Cardiac muscle cell (in vitro differentiated cells and primary cell): ENCODE data around the gene MUSK. TPM values are rescaled to one million over a fixed set of nuclear protein-coding genes. Genes with fewer than 3 reads are reported as not detected.

Experiments
- DNase-seq, 2 donors: peaks; one replicate each; pipeline versions ENCODE4 v3.0.0 to v3.0.0-alpha.2; 2010 to 2017; ENCODE audit warnings: low read depth in 1 of 2, low spot score in 1 of 2
- H3K27ac ChIP-seq: fragments of 200-600 bp; sonication (generic); 2 replicates; pipeline ENCODE4 v1.5.1; 2016
- H3K27me3 ChIP-seq: fragments of 200-600 bp; sonication (generic); 2 replicates; pipeline ENCODE4 v1.6.0; 2016; ENCODE audit warnings: control low read depth
- H3K36me3 ChIP-seq: fragments of 200-600 bp; sonication (generic); 2 replicates; pipeline ENCODE4 v1.5.1; 2016; ENCODE audit warnings: control low read depth
- H3K4me1 ChIP-seq: fragments of 200-600 bp; sonication (generic); 2 replicates; pipeline ENCODE4 v1.8.1; 2017; ENCODE audit warnings: low read depth, mild to moderate bottlenecking, mixed run types
- H3K4me3 ChIP-seq: fragments of 200-600 bp; sonication (generic); 2 replicates; pipeline ENCODE4 v1.5.1; 2016; ENCODE audit warnings: mild to moderate bottlenecking
- H3K9me3 ChIP-seq: fragments of 200-600 bp; sonication (generic); 2 replicates; pipeline ENCODE4 v1.5.1; 2017; ENCODE audit warnings: low read depth, mild to moderate bottlenecking, control low read depth
- CTCF ChIP-seq: IDR thresholded peaks from 2 replicates; pipeline ENCODE4 v1.5.1; 2012; ENCODE audit warnings: low read depth, mild to moderate bottlenecking, low read length
- polyA plus RNA-seq: library from polyadenylated mRNA; unstranded; fragments of >200 nt; fragmentation: Nextera tagmentation; extraction: Ambion mirVana; gene quantifications from 2 replicates; pipeline ENCODE4 v1.2.1, GENCODE V29; 2016
- total RNA-seq: library from RNA; depleted of rRNA; stranded (reverse); fragments of >200 nt; gene quantifications from 2 replicates; pipeline ENCODE4 v1.2.3, GENCODE V29; 2016

Gene MUSK
- total and polyA plus RNA-seq, 2 experiments from 2014 or later = not detected

GRCh38 chr9:110712955-110713354 lies 44.4 kb downstream of the MUSK start:
- Histone ChIP-seq H3K36me3 (no peaks in the 10 kb centered on the region), H3K27ac (no peak overlapping the region), H3K4me1 (peaks cover 10% of the 10 kb centered on the region), H3K4me3 (no peak overlapping the region), H3K27me3 (no peaks in the 10 kb centered on the region), H3K9me3 (no peaks in the 10 kb centered on the region)
- TF ChIP-seq CTCF = no peak
- no peak for DNase-seq

- Histone ChIP-seq H3K9me3 (no peaks in the 10 kb centered on the region), H3K36me3 (no peaks in the 10 kb centered on the region), H3K27ac (no peak overlapping the region), H3K4me1 (peaks cover 10% of the 10 kb centered on the region), H3K4me3 (no peak overlapping the region), H3K27me3 (no peaks in the 10 kb centered on the region)
- no peak for DNase-seq
- TF ChIP-seq CTCF = no peak
Measured at GRCh38 chr9:110714314-110714713, 45.7 kb downstream of the MUSK start.

GRCh38 chr9:110728058-110728457 lies 59.5 kb downstream of the MUSK start:
- no peak overlapping the region for H3K27ac ChIP-seq
- H3K27me3 ChIP-seq = no peaks in the 10 kb centered on the region
- TF ChIP-seq CTCF = no peak
- no peak overlapping the region for H3K4me3 ChIP-seq
- H3K36me3 ChIP-seq = no peaks in the 10 kb centered on the region
- no peak for DNase-seq
- H3K4me1 ChIP-seq = peaks cover 7% of the 10 kb centered on the region
- no peaks in the 10 kb centered on the region for H3K9me3 ChIP-seq

- TF ChIP-seq CTCF = no peak
- no peak for DNase-seq
- Histone ChIP-seq H3K36me3 (no peaks in the 10 kb centered on the region), H3K4me1 (peaks cover 7% of the 10 kb centered on the region), H3K27me3 (no peaks in the 10 kb centered on the region), H3K9me3 (no peaks in the 10 kb centered on the region), H3K27ac (no peak overlapping the region), H3K4me3 (no peak overlapping the region)
Measured at GRCh38 chr9:110729641-110730040, 61.0 kb downstream of the MUSK start.

GRCh38 chr9:110731437-110732028 lies 62.9 kb downstream of the MUSK start:
- Histone ChIP-seq H3K9me3 (no peaks in the 10 kb centered on the region), H3K4me3 (no peak overlapping the region), H3K36me3 (no peaks in the 10 kb centered on the region), H3K4me1 (peaks cover 7% of the 10 kb centered on the region), H3K27ac (no peak overlapping the region), H3K27me3 (no peaks in the 10 kb centered on the region)
- no peak for DNase-seq
- TF ChIP-seq CTCF = no peak
